GM23248 (cell line): ENCODE data around the gene EIF4G3.

Source experiments
- EZH2 ChIP-seq: fragments of 200-600 bp; sonication (generic); IDR thresholded peaks from 2 replicates; pipeline ENCODE4 v1.6.1; 2018; ENCODE audit warnings: antibody characterized with exemption, mild to moderate bottlenecking; ENCODE audit not compliant: insufficient read depth, poor library complexity, severe bottlenecking
- EZH2phosphoT487 ChIP-seq: fragments of 200-600 bp; sonication (generic); IDR thresholded peaks from 2 replicates; pipeline ENCODE4 v1.6.1; 2018; ENCODE audit warnings: antibody characterized with exemption, moderate library complexity, mild to moderate bottlenecking, low read depth; ENCODE audit not compliant: insufficient read depth

DNA sequence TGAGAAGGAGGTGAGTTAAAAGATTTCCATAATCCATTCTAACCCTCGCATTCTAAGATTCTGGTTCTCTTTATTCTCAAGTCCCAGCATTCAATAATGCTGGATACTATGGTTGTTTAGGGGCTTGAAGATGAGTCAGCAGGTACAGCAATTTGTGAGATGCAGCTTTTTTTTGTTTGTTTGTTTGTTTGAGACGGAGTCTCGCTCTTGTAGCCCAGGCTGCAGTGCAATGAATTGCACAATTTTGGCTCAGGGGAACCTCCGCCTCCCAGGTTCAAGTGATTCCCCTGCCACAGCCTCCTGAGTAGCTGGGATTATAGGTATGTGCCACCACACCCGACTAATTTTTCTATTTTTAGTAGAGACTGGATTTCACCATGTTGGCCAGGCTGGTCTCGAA, 23.3 kb downstream of the EIF4G3 start:
- TF ChIP-seq EZH2 (no peak), EZH2phosphoT487 (no peak)
